Immature natural killer cell (primary cell): ENCODE results near the gene SPRED2. TPM values are rescaled to one million over a fixed set of nuclear protein-coding genes. Genes with fewer than 3 reads are reported as not detected.

Source experiments
- DNase-seq, 3 donors: peaks; one replicate each; pipeline ENCODE4 v3.0.0; 2022; ENCODE audit warnings: mixed read lengths in 1 of 3
- H3K27ac Mint-ChIP-seq, 6 donors: one replicate each; pipeline ENCODE4 v1.8.0; 2020; ENCODE audit warnings: mixed read lengths in 6 of 6, mild to moderate bottlenecking in 5 of 6, inconsistent platforms in 4 of 6, moderate library complexity in 3 of 6
- H3K27me3 Mint-ChIP-seq, 3 donors: one replicate each; pipeline ENCODE4 v1.8.0; 2020 to 2021; ENCODE audit warnings: low read depth in 3 of 3, mild to moderate bottlenecking in 3 of 3, mixed read lengths in 3 of 3, moderate library complexity in 3 of 3, inconsistent platforms in 1 of 3
- H3K36me3 Mint-ChIP-seq, 3 donors: one replicate each; pipeline ENCODE4 v1.8.0; 2020; ENCODE audit warnings: mixed read lengths in 3 of 3, inconsistent platforms in 2 of 3, mild to moderate bottlenecking in 2 of 3
- H3K4me1 Mint-ChIP-seq, 2 donors: one replicate each; pipeline ENCODE4 v1.8.0; 2020; ENCODE audit warnings: inconsistent platforms in 2 of 2, mild to moderate bottlenecking in 2 of 2, mixed read lengths in 2 of 2, moderate library complexity in 1 of 2
- H3K4me3 Mint-ChIP-seq, 5 donors: one replicate each; pipeline ENCODE4 v1.8.0; 2020; ENCODE audit warnings: mild to moderate bottlenecking in 5 of 5, mixed read lengths in 5 of 5, inconsistent platforms in 3 of 5, moderate library complexity in 3 of 5
- H3K9me3 Mint-ChIP-seq, 6 donors: one replicate each; pipeline ENCODE4 v1.8.0; 2020; ENCODE audit warnings: mild to moderate bottlenecking in 6 of 6, mixed read lengths in 6 of 6, inconsistent platforms in 4 of 6, moderate library complexity in 3 of 6
- polyA plus RNA-seq, 3 donors: library from polyadenylated mRNA; unstranded; fragments of 300-500 nt; fragmentation: Illumina TruSeq; gene quantifications; one replicate each; pipeline ENCODE4 v1.2.3, GENCODE V29; 2021

Gene SPRED2
- polyA plus RNA-seq, 3 donors from 2014 or later: 0.67 to 1.4 TPM; not detected in 1

GRCh38 chr2:65458999-65459398, 26.6 kb upstream of the SPRED2 start:
- Mint-ChIP-seq H3K9me3 (peaks cover 0 to 2% (median 0%) of the 10 kb centered on the region in 6 donors), H3K27me3 (peaks cover 0 to 31% (median 12%) of the 10 kb centered on the region in 3 donors), H3K27ac (no peak overlapping the region), H3K4me1 (no peaks in the 10 kb centered on the region), H3K36me3 (peaks cover 0 to 4% (median 0%) of the 10 kb centered on the region in 3 donors), H3K4me3 (no peak overlapping the region)
- no peak for DNase-seq

- Mint-ChIP-seq H3K4me3 (no peak overlapping the region), H3K36me3 (peaks cover 0 to 4% (median 0%) of the 10 kb centered on the region in 3 donors), H3K27me3 (peaks cover 8 to 22% (median 9%) of the 10 kb centered on the region in 3 donors), H3K27ac (no peak overlapping the region), H3K9me3 (no peaks in the 10 kb centered on the region), H3K4me1 (no peaks in the 10 kb centered on the region)
- no peak for DNase-seq
Observed at GRCh38 chr2:65456886-65457285, 24.5 kb upstream of the SPRED2 start.

GRCh38 chr2:65456064-65456463, 23.7 kb upstream of the SPRED2 start:
- Mint-ChIP-seq H3K27me3 (peaks cover 7 to 19% (median 8%) of the 10 kb centered on the region in 3 donors), H3K4me3 (no peak overlapping the region), H3K36me3 (peaks cover 0 to 4% (median 0%) of the 10 kb centered on the region in 3 donors), H3K9me3 (no peaks in the 10 kb centered on the region), H3K27ac (no peak overlapping the region), H3K4me1 (no peaks in the 10 kb centered on the region)
- DNase-seq: no peak

GRCh38 chr2:65453916-65454315, 21.5 kb upstream of the SPRED2 start:
- H3K4me1 Mint-ChIP-seq: no peaks in the 10 kb centered on the region
- no peak for DNase-seq
- H3K4me3 Mint-ChIP-seq: no peak overlapping the region
- peaks cover 5 to 11% (median 6%) of the 10 kb centered on the region in 3 donors for H3K27me3 Mint-ChIP-seq
- no peak overlapping the region for H3K27ac Mint-ChIP-seq
- H3K9me3 Mint-ChIP-seq: no peaks in the 10 kb centered on the region
- H3K36me3 Mint-ChIP-seq: no peaks in the 10 kb centered on the region

- H3K27me3 Mint-ChIP-seq: peaks cover 5 to 11% (median 6%) of the 10 kb centered on the region in 3 donors
- no peak for DNase-seq
- no peak overlapping the region for H3K4me3 Mint-ChIP-seq
- no peaks in the 10 kb centered on the region for H3K4me1 Mint-ChIP-seq
- no peak overlapping the region for H3K27ac Mint-ChIP-seq
- no peaks in the 10 kb centered on the region for H3K9me3 Mint-ChIP-seq
- H3K36me3 Mint-ChIP-seq: no peaks in the 10 kb centered on the region
Observed at GRCh38 chr2:65452150-65452895, 19.9 kb upstream of the SPRED2 start.

- Mint-ChIP-seq H3K27ac (no peak overlapping the region), H3K9me3 (no peaks in the 10 kb centered on the region), H3K27me3 (peaks cover 6 to 11% (median 8%) of the 10 kb centered on the region in 3 donors), H3K4me1 (no peaks in the 10 kb centered on the region), H3K4me3 (no peak overlapping the region), H3K36me3 (no peaks in the 10 kb centered on the region)
- no peak for DNase-seq
Observed at GRCh38 chr2:65450810-65451209, 18.4 kb upstream of the SPRED2 start.

- Mint-ChIP-seq H3K4me3 (no peak overlapping the region), H3K4me1 (no peaks in the 10 kb centered on the region), H3K27me3 (peaks cover 6 to 11% (median 8%) of the 10 kb centered on the region in 3 donors), H3K9me3 (no peaks in the 10 kb centered on the region), H3K36me3 (no peaks in the 10 kb centered on the region), H3K27ac (no peak overlapping the region)
- no peak for DNase-seq
Observed at GRCh38 chr2:65450393-65450792, 18.0 kb upstream of the SPRED2 start.

GRCh38 chr2:65443509-65444186, 11.2 kb upstream of the SPRED2 start:
- H3K27ac Mint-ChIP-seq: no peak overlapping the region
- peaks cover 0 to 6% of the 10 kb centered on the region in 2 donors for H3K4me1 Mint-ChIP-seq
- DNase-seq: no peak
- no peaks in the 10 kb centered on the region for H3K9me3 Mint-ChIP-seq
- H3K36me3 Mint-ChIP-seq: peaks cover 0 to 4% (median 0%) of the 10 kb centered on the region in 3 donors
- peaks cover 0 to 10% (median 4%) of the 10 kb centered on the region in 3 donors for H3K27me3 Mint-ChIP-seq
- no peak overlapping the region for H3K4me3 Mint-ChIP-seq

- H3K27me3 Mint-ChIP-seq: peaks cover 4 to 7% (median 4%) of the 10 kb centered on the region in 3 donors
- no peak overlapping the region for H3K27ac Mint-ChIP-seq
- DNase-seq: no peak
- H3K4me3 Mint-ChIP-seq: no peak overlapping the region
- H3K9me3 Mint-ChIP-seq: no peaks in the 10 kb centered on the region
- peaks cover 0 to 6% of the 10 kb centered on the region in 2 donors for H3K4me1 Mint-ChIP-seq
- H3K36me3 Mint-ChIP-seq: peaks cover 0 to 4% (median 0%) of the 10 kb centered on the region in 3 donors
Observed at GRCh38 chr2:65442420-65443020, 10.1 kb upstream of the SPRED2 start.

- Mint-ChIP-seq H3K4me1 (peaks cover 18 to 28% of the 10 kb centered on the region in 2 donors), H3K9me3 (no peaks in the 10 kb centered on the region), H3K4me3 (no peak overlapping the region), H3K36me3 (peaks cover 0 to 4% (median 0%) of the 10 kb centered on the region in 3 donors), H3K27me3 (peaks cover 9 to 14% (median 13%) of the 10 kb centered on the region in 3 donors), H3K27ac (no peak overlapping the region)
- no peak for DNase-seq
Observed at GRCh38 chr2:65438137-65438899, 5.9 kb upstream of the SPRED2 start.

GRCh38 chr2:65437392-65438135, 5.2 kb upstream of the SPRED2 start:
- no peak for DNase-seq
- peak overlapping the region in 1 of 6 donors; percentile 18 for H3K27ac Mint-ChIP-seq
- no peaks in the 10 kb centered on the region for H3K9me3 Mint-ChIP-seq
- peaks cover 21 to 28% of the 10 kb centered on the region in 2 donors for H3K4me1 Mint-ChIP-seq
- peaks cover 0 to 4% (median 0%) of the 10 kb centered on the region in 3 donors for H3K36me3 Mint-ChIP-seq
- peak overlapping the region in 4 of 5 donors; percentile 11 to 99 (median 89) for H3K4me3 Mint-ChIP-seq
- peaks cover 11 to 14% (median 14%) of the 10 kb centered on the region in 3 donors for H3K27me3 Mint-ChIP-seq

- H3K27ac Mint-ChIP-seq: peak overlapping the region in 4 of 6 donors; percentile 61 to 78 (median 70)
- peaks cover 0 to 3% (median 0%) of the 10 kb centered on the region in 3 donors for H3K36me3 Mint-ChIP-seq
- DNase-seq: peak; percentile 9 to 19 (median 14)
- peak overlapping the region; percentile 85 to 99 (median 95) for H3K4me3 Mint-ChIP-seq
- peaks cover 21 to 26% of the 10 kb centered on the region in 2 donors for H3K4me1 Mint-ChIP-seq
- H3K27me3 Mint-ChIP-seq: peaks cover 10 to 17% (median 17%) of the 10 kb centered on the region in 3 donors
- H3K9me3 Mint-ChIP-seq: no peaks in the 10 kb centered on the region
Observed at GRCh38 chr2:65436824-65437221, 4.4 kb upstream of the SPRED2 start.
